Skin epidermis (tissue), 12 donors: ENCODE data around the gene TRAPPC5.
"Not testable (repeated sequence)": the region's sequence is repeated elsewhere in the genome, so short reads cannot be mapped to it uniquely, and the experiment has no call there.

ENCODE experiments used
- H3K27ac ChIP-seq, 21 experiments: fragments of 200-600 bp; sonication (generic) in 11 of 21; one replicate each; pipeline ENCODE4 v1.5.0; 2020; ENCODE audit warnings: mild to moderate bottlenecking in 3 of 21, inconsistent platforms in 2 of 21, moderate library complexity in 2 of 21
- H3K4me3 ChIP-seq, 7 experiments: fragments of 200-600 bp; sonication (generic) in 2 of 7; one replicate each; pipeline ENCODE4 v1.5.0; 2020; ENCODE audit warnings: inconsistent platforms in 2 of 7, mild to moderate bottlenecking in 2 of 7, moderate library complexity in 1 of 7

Gene TRAPPC5

DNA sequence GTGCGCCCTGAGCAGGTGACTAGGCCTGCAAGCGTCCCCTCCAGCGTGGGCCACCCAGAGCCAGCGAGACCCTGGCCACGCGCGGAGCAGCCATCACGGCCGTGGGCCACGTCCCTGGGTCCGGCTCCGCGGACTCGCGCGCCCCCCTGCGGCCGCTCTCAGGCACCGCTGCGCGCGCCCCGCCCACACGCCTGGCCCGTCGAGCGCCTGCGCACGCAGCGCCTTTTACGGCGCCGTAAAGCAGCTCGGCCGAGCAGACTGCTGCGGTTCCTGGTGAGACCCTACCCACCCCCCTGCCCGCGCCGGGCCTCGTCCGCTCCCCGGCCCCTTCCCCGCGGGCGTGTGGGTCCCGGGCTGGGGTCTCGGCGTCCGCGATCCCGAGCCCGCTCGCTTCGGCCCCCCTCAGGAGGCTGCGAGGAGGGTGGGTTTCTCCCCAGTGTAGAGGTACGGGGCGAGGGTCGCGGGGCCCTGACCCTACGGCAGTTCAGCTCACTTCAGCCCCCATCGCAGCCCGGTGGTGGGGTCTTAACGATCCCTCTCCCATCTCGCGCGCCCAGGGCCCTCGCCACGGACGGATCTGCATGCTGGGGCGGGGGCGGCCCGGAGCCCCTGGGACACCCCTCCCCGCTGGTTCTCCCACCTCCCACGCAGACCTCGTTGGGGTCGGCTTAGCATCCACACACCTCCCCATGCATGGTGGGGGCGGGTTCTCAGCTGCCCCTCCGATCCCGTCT lies at the start of gene TRAPPC5:
TRAPPC5 (plus strand) TSS at position 228 of the 734 bp plus-strand sequence. CDS start 1,421 bp downstream, outside the sequence.
- H3K4me3 ChIP-seq, result peak within 1 kb of the TSS; percentile 84 to 100 (median 98)
- peak within 1 kb of the TSS; percentile 65 to 99 (median 96) for H3K27ac ChIP-seq

DNA sequence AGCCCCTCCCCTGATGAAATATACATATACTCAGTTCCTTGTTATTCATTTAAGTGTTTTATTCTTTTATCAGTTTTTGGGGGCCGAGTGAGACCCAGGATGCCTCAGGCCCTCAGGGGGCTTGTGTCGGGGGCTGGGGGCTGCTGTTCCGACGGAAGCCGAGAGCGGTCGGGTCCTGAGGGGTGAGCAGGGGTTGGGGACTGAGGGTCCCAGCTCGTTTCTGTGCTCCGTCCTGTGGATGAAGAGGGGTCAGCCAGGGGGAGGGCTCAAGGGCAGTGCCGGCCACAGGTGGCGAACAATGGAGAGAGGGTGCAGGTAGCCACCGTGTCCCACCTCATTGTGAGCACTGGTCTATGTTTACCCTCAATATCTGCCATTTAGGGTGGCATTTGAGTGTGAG lies 49.1 kb upstream of the TRAPPC5 start:
- H3K4me3 ChIP-seq, result no peak overlapping the region
- H3K27ac ChIP-seq, result no peak overlapping the region

DNA sequence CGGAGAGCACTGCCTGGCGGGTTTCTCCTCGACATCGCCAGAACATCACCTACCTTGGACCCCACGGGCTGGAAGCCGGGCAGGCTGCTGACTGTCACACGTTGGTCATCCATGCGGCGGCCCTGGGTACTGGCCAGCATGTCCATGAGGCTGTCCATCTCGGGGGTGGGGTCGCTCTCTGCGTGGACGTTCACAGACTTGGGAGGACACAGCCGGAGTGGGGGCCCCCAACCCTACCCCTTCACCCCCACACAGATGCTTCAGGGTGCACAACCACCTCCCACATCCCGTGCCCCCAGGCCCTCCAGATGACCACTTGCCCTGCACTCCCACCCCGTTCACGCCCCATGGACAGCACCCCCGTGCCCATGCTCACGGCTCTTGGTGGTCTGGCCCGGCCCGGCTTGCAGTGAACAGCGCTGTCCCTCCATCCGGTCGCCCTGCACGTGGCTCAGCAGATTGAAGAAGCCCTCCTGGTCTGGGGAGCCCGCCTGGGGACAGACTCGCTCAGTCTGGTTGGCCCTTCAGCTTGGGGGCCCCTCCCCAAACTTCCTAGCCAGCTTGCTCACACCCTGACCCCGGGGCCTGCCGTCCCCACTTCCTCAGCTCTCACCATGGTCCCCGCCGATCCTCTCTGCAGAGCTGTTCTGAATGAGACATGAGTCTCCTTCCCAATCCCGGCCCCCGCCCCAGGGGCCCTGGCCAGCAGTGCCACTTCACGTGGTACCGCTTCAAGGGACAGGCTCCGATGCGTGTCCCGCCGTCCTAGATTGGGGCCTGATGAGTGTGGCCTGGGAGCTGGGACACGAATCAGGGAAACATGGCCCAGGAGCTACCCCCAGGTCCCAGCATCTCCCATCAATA lies 48.1 kb upstream of the TRAPPC5 start:
- Histone ChIP-seq H3K27ac (no peak overlapping the region), H3K4me3 (no peak overlapping the region)

DNA sequence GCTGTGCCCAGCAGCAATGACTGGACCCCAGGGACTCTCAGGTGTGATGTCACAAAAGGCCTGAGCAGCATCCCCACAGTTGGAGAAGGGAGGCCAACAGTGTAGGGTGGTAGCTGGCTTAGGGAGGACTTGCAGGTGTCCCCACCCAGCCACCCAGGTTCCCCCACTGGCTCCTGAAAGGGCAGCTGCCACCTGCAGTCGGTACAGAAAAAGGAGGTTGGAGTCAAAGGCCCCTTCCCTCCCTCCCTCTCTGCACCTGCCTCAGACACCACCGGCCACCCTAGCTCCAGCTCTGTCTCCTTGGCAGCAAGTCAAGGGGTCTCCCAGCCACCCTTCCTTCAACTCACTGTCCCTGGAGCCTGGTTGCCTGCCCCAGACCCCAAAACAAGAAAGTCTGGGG lies 46.9 kb upstream of the TRAPPC5 start, which contains the start of gene PCP2:
PCP2 (minus strand) TSS at position 22 of the 400 bp plus-strand sequence. CDS start 262 bp downstream, outside the sequence.
- H3K4me3 ChIP-seq, result no peak within 1 kb of the TSS
- H3K27ac ChIP-seq, result no peak within 1 kb of the TSS

DNA sequence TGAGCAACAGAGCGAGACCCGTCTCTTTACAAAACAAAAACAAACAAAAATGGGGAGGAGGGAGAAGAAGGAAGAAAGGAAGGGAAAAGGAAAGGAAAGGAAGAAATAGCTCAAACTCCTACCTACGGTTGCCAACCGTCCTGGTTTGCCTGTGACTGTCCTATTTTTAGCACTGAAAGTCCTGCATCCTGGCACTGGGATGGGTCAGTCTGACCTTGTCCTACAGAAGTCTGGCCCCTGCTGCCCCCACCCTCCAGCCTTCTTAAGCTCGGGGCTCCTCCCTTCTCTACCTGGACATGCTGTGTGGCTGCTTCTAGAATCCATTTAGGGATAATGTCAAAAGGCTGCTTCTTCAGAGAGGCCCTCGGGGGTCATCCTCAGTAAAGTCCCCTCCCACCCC lies 45.0 kb upstream of the TRAPPC5 start:
- Histone ChIP-seq H3K27ac (no peak overlapping the region), H3K4me3 (no peak overlapping the region)

DNA sequence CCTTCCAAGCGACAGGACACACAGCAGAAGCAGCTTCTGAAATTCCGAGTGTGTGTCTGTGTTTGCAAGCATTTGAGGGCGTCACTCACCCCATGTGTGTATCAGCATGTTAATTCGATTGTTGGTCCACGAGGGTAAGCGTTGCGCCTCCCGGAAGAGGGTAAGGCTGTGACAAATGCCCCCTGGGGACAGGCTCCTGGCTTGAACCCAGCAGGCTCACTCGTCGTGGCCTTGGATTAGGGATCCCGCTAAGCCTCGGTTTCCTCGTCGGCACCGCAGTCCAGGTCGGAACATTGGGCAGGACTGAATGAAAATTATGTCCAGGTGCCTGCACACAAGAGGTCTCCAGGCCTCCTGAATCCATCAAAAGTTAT lies 44.3 kb upstream of the TRAPPC5 start:
- Histone ChIP-seq H3K27ac (peak overlapping the region in 15 of 21 experiments; percentile 73 to 94 (median 88)), H3K4me3 (peak overlapping the region in 6 of 7 experiments; percentile 56 to 81 (median 66))

DNA sequence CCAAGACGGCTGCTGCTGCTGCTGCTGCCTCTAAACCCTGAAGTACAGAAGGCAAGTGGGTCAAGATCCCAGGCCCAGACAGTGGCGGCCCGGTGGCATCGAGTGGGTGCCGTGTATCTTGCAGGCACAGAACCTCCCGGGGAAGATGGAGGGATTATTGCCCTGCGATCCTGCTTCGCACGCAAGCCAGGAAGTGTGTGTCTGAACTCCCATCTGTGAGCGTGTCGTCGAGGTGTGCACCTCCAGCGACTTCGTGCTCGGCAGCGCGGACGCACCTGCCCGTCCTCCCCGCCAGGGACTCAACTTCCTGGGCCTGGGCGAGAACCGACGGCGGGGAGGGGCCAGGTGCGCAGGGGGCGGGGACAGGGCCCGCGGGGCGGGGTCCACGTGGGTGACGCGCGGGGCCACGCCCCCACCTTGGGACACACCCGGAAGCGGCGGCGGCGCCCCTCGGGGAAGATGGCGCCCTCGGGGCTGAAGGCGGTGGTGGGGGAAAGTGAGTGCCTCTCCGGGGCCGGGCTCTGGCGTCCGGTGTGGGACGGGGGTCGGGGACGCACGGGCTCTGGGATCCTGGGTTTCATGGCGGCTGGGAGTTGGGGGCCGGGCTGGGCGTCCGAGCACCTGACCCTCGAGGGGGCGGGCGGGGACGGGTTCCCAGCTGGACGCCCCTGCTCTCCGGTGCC lies 43.8 kb upstream of the TRAPPC5 start, which contains the start of gene STXBP2:
STXBP2 (plus strand) TSS at position 420 of the 683 bp plus-strand sequence; CDS start at position 460, 40 bp downstream.
- Histone ChIP-seq H3K4me3 (peak within 1 kb of the TSS; percentile 56 to 81 (median 68)), H3K27ac (peak within 1 kb of the TSS; percentile 32 to 94 (median 87))

DNA sequence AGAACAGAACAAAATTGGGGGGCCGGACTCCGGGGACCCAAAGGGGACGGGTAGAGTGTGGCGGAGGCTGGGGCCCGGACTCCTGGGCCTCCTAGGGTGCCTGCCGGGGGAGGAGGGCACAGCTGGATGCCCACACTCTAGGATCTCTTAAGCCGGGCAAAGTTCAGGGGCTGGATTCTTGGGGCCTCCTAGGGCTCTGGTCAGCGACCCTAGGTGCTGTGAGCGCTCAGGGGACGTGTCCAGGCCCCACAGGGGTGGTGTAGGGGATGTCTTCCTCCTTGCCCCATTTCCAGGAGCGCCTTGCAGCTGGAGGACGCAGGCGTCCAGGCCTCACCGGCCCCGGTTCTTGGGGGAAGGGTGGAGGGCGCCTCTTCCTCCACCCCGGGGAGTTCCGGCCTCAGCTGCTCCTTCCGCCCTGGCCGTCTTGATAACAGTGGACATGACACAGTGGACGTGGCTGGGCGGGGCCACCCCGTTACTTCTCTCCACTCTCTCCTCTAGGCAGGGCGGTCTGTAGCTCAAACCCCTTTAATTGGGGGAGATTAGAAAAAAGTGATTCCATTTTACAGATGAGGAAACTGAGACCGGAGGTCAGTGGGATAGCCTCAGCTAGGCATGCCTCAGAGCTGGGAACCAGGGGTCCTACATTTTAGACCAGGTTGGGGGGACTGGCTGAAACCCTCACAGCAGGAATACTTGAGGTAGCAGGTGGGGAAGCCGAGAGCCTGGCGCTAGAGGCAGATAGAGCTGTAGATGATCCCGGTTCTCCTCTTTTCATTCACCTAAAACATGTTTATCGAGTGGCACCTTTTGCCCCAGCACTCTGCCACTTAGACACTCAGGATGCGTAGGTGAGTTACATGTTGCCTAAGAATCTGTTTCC lies 43.0 kb upstream of the TRAPPC5 start:
- H3K27ac ChIP-seq, result peak overlapping the region; percentile 32 to 94 (median 87)
- H3K4me3 ChIP-seq, result peak overlapping the region; percentile 56 to 81 (median 68)

DNA sequence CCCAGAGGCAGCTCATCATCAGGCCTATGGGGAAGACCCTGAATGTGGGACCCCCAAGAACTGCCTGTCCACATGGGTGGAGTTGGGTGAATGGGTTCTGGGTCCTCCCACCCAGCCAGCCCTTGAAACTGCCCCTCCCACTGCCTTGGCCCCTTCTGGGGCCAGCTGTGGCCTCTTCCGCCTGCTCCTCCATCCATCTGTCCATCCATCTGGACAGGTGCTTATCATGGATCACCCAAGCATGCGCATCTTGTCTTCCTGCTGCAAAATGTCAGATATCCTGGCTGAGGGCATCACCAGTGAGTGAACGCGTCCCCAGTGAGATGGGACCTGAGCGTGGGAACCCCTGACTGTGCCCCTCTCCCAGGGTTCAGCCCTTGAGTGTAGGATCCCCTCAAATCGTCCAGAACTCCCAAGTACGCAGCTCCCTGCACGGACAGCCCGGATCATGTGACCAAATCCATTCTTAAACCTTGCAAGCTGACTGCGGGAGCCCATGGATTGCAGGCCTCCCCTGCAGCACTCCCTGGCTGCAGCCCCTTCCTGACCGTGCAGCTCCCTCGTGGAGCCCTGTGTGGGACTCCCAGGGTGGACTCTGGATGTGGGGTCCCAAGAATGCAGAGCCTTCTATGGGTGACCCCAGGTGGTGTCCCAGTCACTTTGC lies 41.7 kb upstream of the TRAPPC5 start:
- no peak overlapping the region for H3K27ac ChIP-seq
- H3K4me3 ChIP-seq, result no peak overlapping the region

DNA sequence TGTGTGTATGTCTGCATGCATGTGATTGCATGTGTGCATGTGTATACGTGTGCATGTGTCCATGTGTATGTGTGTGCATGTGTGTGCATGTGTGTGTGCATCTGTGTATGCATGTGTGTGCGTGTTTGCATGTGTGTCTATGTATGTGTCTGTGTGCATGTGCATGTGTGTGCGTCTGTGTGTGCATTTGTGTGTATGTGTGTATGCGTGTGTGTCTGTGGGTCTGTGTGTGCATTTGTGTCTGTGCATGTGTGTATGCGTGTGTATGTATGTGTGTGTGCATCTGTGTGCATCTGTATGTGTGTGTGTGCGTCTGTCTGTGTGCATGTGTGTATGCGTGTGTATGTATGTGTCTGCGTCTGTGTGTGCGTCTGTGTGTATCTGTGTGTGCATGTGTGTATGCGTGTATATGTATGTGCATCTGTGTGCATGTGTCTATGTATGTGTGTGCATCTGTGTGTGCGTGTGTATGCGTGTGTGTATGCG lies 40.7 kb upstream of the TRAPPC5 start:
- H3K27ac ChIP-seq, result no peak overlapping the region
- H3K4me3 ChIP-seq, result no peak overlapping the region

DNA sequence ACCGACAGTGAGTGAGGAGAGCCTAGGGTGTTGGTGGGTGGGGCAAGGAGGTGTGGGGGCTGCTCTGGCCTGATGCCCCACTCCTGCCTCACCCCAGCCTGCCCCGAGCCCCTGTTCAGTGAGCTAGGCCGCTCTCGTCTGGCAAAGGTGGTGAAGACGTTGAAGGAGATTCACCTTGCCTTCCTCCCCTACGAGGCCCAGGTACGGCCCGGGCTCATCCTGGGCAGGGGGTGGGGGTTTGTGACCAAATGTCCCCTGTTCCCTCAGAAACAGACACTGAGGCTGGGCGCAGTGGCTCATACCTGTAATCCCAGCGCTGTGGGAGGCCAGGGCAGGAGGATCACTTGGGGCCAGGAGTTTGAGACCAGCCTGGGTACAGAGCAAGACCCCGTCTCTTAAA lies 39.8 kb upstream of the TRAPPC5 start:
- H3K27ac ChIP-seq, result no peak overlapping the region
- H3K4me3 ChIP-seq, result no peak overlapping the region

DNA sequence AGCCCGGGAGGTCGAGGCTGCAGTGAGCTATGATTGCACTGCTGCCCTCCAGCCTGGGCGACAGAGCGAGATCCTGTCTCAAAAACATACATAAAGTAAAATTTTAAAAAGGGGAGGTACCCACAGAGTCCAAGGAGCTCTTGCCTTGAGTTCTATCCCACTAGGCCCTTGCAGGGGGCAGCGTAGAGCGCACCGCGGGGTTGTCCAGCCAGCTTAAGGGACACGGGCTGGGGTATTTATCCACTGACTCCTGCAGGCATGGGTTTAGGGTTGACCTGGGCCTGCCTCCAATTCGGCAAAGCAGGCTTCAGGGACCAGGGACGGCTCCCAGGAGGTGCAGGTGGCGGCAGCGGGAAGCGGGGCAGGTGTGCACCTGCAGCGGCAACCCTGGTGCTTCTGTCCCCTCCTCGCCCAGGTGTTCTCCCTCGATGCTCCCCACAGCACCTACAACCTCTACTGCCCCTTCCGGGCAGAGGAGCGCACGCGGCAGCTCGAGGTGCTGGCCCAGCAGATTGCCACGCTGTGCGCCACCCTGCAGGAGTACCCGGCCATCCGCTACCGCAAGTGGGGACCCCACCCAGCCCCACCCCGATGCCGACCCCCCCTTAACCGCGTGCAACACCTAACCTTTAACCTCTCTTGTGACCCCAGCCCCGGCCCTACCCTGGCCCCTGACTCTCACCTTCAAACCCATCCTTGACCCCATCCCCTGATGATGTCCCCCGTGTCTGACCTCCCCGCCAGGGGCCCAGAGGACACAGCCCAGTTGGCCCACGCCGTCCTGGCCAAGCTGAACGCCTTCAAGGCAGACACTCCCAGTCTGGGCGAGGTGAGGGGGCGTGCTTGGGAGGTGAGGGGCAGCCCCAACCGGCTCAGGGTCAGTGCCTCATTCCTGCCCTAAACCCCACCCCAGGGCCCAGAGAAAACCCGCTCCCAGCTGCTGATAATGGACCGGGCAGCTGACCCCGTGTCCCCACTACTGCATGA lies 39.0 kb upstream of the TRAPPC5 start:
- no peak overlapping the region for H3K27ac ChIP-seq
- H3K4me3 ChIP-seq, result no peak overlapping the region

DNA sequence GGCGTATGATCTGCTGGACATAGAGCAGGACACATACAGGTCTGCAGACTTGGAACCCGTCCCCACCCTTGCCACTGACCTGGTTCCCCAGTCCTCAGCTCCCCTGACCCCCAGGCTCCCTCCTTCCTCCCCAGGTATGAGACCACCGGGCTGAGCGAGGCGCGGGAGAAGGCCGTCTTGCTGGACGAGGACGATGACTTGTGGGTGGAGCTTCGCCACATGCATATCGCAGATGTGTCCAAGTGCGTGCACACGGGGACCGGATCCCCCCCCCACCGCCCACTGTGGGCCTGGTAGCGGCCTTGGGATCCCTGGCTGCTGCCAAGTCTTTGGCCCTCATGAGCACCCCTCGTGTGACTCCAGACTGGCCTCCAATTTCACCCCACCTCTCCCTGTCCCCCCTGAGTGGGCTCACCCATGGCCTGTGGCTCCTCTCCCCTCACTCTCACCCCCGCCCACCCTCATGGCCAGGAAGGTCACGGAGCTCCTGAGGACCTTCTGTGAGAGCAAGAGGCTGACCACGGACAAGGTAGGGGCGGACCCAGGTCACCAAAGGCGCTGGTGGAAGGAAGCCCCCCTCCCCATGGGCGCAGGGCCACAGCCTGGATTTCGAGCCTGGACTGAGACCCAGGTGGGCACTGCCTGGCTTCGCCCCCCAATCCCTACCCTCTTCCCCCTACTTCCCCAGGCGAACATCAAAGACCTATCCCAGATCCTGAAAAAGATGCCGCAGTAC lies 38.2 kb upstream of the TRAPPC5 start:
- no peak overlapping the region for H3K27ac ChIP-seq
- no peak overlapping the region for H3K4me3 ChIP-seq

DNA sequence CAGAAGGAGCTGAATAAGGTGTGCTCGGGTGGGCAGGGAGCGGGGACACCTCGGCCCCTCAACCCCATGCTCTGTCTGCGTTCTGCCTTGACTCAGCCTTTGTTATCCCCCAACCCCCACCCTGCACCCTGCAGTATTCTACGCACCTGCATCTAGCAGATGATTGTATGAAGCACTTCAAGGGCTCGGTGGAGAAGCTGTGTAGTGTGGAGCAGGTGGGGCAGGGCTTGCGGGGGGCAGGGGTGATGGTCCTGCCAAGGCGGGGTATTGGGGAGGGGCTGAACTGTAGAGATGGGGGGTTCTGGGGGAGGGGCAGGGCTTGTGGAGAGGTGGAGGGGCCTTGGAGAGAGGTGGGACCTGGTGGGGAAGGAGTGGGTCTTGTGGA lies 37.6 kb upstream of the TRAPPC5 start:
- Histone ChIP-seq H3K27ac (no peak overlapping the region), H3K4me3 (no peak overlapping the region)

DNA sequence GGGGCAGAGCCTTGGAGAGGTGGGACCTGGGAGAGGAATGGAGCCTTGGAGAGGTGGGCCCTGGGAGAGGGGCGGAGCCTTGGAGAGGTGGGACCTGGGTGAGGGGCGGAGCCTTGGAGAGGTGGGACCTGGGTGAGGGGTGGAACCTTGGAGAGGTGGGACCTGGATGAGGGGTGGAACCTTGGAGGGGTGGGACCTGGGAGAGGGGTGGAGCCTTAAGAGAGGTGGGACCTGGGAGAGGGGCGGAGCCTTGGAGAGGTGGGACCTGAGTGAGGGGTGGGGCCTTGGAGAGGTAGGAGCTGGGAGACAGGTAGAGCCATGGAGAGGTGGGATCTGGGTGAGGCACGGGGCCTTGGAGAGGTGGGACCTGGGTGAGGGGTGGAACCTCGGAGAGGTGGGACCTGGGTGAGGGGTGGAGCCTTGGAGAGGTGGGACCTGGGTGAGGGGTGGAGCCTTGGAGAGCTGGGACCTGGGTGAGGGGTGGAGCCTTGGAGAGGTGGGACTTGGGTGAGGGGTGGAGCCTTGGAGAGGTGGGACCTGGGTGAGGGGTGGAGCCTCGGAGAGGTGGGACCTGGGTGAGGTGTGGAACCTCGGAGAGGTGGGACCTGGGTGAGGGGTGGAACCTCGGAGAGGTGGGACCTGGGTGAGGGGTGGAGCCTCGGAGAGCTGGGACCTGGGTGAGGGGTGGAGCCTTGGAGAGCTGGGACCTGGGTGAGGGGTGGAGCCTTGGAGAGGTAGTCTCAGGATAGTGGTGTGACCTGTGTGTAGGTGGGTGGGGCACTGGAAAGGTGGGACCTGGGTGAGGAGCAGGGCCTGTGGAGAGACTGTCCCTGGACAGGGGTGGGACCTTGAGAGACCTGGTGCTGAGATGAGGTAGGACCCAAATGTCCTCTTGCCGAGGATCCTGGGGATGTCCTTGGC lies 36.7 kb upstream of the TRAPPC5 start:
- not testable (repeated sequence) for H3K4me3 ChIP-seq, H3K27ac ChIP-seq

DNA sequence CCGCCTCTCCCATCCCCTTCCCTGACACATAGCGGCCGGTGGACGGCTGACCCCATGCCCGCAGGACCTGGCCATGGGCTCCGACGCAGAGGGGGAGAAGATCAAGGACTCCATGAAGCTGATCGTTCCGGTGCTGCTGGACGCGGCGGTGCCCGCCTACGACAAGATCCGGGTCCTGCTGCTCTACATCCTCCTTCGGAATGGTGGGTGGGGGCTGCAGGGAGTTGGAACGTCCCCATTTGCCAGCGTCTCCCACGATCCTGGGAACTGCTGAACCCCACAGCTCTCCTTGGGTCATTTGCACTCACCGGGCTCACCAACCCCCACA lies 36.1 kb upstream of the TRAPPC5 start:
- H3K27ac ChIP-seq, result no peak overlapping the region
- H3K4me3 ChIP-seq, result no peak overlapping the region
